ENCODE data around the gene GALNT7.
"Not testable (repeated sequence)": the region's sequence is repeated elsewhere in the genome, so short reads cannot be mapped to it uniquely, and the experiment has no call there.

GALNT7 gene

GRCh38 chr4:173199553-173199952, 30.9 kb downstream of the GALNT7 start:
- DNase-seq: no peak

GRCh38 chr4:173200103-173200884, 31.7 kb downstream of the GALNT7 start:
- DNase-seq: no peak

GRCh38 chr4:173202395-173202794, 33.8 kb downstream of the GALNT7 start:
- no peak for DNase-seq

- no peak for DNase-seq
Measured at GRCh38 chr4:173205656-173206055, 37.0 kb downstream of the GALNT7 start.

- no peak for DNase-seq
Measured at GRCh38 chr4:173208420-173208819, 39.8 kb downstream of the GALNT7 start.

GRCh38 chr4:173211222-173211621, 42.6 kb downstream of the GALNT7 start:
- no peak for DNase-seq

- no peak for DNase-seq
Measured at GRCh38 chr4:173211838-173212237, 43.2 kb downstream of the GALNT7 start.

- DNase-seq: no peak
Measured at GRCh38 chr4:173212379-173212778, 43.8 kb downstream of the GALNT7 start.

- DNase-seq: no peak
Measured at GRCh38 chr4:173213296-173213695, 44.7 kb downstream of the GALNT7 start.

GRCh38 chr4:173214231-173214630, 45.6 kb downstream of the GALNT7 start:
- no peak for DNase-seq

- DNase-seq: no peak
Measured at GRCh38 chr4:173214661-173215060, 46.0 kb downstream of the GALNT7 start.

- no peak for DNase-seq
Measured at GRCh38 chr4:173217075-173217474, 48.5 kb downstream of the GALNT7 start.

GRCh38 chr4:173217727-173218126, 49.1 kb downstream of the GALNT7 start:
- DNase-seq: no peak

GRCh38 chr4:173218411-173219125, 50.0 kb downstream of the GALNT7 start:
- DNase-seq: no peak

- DNase-seq: not testable (repeated sequence)
Measured at GRCh38 chr4:173219126-173219437, 50.5 kb downstream of the GALNT7 start.

GRCh38 chr4:173223743-173224142, 55.1 kb downstream of the GALNT7 start:
- no peak for DNase-seq

GRCh38 chr4:173226401-173226888, 57.8 kb downstream of the GALNT7 start:
- no peak for DNase-seq

- no peak for DNase-seq
Measured at GRCh38 chr4:173227756-173228155, 59.1 kb downstream of the GALNT7 start.

- no peak for DNase-seq
Measured at GRCh38 chr4:173230062-173230461, 61.5 kb downstream of the GALNT7 start.

GRCh38 chr4:173231916-173232315, 63.3 kb downstream of the GALNT7 start:
- DNase-seq: no peak

GRCh38 chr4:173233857-173234256, 65.2 kb downstream of the GALNT7 start:
- no peak for DNase-seq

- no peak for DNase-seq
Measured at GRCh38 chr4:173235050-173235449, 66.4 kb downstream of the GALNT7 start.

GRCh38 chr4:173236301-173236700, 67.7 kb downstream of the GALNT7 start:
- DNase-seq: no peak

GRCh38 chr4:173237152-173237551, 68.5 kb downstream of the GALNT7 start:
- no peak for DNase-seq

All from NCI-H1930 (cell line).